GM12801 (cell line): ENCODE measurements around the gene PTPRN2.

Source experiments
- TF ChIP-seq, protein P1 (sequence below): IDR thresholded peaks from one replicate; pipeline ENCODE4 v1.5.1; 2011; ENCODE audit warnings: control low read depth; ENCODE audit not compliant: insufficient read length; ENCODE audit errors: extremely low read depth

The PTPRN2 gene

DNA sequence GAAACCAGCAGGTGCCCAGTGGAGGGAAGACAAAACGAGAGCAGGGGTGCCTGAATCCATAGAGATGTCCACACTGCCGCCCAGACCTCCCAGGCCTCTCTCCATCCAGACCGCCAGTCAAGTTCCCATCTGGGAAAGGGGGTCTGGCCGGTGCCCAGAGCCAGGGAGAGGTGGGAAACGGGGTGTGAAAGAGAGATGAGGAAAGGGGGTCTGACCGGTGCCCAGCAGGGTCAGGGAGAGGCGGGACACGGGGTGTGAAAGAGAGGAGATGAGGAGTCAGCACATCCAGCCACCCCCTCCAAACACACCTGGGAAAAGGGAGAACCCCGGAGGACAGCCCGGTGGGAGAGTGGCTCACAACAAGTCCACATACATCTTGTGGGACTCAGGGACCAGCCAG is 185.8 kb downstream of the PTPRN2 start:
- TF ChIP-seq, protein P1, sequence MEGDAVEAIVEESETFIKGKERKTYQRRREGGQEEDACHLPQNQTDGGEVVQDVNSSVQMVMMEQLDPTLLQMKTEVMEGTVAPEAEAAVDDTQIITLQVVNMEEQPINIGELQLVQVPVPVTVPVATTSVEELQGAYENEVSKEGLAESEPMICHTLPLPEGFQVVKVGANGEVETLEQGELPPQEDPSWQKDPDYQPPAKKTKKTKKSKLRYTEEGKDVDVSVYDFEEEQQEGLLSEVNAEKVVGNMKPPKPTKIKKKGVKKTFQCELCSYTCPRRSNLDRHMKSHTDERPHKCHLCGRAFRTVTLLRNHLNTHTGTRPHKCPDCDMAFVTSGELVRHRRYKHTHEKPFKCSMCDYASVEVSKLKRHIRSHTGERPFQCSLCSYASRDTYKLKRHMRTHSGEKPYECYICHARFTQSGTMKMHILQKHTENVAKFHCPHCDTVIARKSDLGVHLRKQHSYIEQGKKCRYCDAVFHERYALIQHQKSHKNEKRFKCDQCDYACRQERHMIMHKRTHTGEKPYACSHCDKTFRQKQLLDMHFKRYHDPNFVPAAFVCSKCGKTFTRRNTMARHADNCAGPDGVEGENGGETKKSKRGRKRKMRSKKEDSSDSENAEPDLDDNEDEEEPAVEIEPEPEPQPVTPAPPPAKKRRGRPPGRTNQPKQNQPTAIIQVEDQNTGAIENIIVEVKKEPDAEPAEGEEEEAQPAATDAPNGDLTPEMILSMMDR: no peak

DNA sequence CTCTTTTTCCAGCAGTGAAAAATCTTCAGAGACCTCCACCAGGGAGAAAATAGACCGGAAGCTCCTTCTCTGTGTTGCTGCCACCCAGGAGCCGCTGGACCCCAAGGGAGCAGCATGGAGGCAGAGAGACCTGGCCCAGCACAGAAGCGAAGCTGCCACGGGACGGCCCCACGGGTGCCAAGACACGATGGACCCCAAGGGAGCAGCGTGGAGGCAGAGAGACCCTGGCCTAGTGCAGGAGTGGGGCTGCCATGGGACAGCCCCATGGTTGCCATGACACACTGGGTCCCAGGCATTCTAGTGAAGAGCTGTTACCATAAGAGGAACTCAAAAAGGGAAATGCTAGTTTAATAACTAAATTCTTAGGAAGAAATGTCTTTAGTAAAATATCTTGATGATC is 186.3 kb downstream of the PTPRN2 start:
- TF ChIP-seq, protein P1: no peak

DNA sequence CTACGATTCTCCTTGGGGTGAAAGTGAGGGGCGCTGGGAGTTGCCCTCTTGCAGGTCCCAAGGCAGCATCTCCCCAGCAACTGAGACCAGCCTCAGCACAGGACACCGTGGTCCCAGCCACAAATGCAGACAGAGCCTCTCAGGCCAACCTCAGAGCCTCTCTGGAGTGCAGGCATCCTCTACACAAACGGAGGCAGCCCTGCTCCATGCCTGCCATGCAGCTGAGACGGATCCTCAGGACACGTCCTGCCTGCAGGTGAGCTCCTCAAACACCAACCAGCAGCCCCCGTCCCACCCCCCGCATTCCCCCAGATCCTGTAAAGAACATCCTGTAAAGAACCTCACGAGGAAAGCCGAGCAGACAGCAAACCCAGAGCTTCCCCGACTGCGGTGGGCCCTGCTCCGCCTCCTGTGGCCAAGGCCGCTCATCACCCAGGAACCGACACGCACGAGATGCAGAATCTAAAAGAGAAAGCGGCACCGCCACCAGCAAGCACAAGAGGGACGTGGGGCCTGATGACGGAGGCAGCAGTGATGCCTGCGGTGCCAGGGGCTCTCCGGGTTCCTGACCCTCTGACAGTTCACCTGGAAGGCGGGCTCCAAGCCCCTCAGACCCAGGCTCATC is 186.9 kb downstream of the PTPRN2 start:
- TF ChIP-seq, protein P1: no peak

DNA sequence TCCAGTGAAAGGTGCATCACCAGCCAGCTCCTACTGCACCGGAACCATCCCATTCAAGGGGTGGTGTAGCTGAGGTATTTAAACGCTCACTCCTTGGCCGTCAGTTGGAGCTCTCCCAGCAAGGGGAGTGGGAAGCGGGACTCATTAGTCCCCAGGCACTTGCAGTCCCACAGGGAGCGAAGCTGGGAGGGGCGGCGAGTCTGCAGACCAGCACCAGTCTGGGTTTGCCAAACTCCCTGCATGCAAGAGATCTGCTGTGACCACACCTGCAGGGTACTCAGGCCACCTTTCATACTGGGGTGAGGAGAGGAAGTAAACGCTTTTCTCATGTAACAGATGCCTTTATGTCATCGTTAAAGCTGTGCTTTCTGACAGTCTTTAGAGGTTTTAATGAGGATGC is 187.9 kb downstream of the PTPRN2 start:
- TF ChIP-seq, protein P1: no peak

DNA sequence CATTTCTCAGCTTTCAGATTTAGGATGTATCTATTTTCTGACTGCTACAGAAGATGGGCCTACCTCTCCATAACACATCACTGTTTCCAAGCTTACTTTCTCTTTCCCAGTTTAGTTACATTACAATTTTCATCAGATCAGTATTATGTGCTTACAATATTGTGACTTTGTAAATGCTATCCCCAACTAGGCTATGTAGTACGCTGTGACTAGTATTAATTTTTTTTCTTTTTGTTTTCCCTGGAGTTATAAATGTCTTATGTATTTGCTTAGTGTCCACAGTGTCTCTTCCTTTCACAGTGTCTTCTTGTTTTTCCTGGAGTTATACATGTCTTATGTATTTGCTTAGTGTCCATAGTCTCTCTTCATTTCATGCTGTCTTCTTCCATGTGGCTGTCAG is 188.9 kb downstream of the PTPRN2 start:
- TF ChIP-seq, protein P1: no peak

DNA sequence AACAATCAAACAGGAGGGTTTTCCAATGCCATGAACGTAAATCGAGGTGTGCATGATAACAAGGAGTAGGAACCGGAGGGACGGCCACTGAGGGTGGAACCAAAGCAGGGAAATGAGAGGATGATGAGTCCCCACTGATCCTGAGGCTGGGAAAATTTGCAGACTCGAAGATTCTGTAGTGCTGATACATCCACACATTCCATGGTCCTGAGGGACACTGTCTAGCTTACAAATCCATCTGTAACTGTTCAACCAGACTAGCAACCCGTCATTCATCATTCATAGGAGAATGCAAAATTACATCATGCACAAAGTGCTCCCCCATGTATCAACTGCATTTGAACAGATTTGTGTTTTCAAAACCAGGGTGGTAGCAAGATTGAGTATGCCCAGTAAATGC is 189.7 kb downstream of the PTPRN2 start:
- TF ChIP-seq, protein P1: no peak

DNA sequence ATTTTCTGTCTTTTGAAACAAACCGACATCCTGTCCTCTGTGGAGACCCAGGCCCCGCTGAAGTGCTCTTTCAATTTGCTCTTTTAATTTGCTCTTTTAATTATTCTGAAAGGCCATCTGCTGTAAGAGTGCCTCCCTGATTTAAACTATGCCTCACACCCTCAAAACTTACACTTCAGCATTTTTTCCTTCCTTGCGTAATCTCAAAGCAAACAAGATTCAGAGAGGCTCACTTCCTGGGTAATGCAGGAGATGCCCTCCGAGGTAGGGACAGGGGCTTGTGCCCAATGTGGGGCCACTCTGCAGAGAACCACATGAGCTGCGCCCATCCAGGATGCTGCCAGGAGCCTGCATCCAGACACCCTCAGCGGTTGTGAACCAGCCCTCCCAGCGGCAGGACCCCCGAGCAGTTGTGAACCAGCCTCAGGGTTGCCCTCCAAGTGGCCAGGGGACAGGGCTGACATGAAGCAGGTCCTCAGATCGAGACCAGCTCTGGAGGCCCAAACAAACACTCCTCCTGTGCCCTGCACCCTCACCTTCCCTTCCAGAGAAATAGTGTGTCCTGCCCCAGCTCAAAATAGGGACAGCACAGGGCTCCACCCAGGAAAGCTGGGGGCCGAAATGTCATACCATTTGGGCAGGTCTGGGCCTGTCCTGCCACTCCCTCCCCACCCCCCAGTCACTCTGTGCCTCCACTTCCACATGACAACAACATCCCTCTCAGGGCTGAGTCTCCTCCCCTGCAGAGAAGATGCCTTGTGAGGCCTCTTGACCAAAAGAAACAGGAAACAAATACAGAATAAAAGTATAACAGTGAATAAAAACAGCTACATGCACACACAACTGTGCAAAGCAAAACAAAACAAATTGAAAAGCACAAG is 190.4 kb downstream of the PTPRN2 start:
- TF ChIP-seq, protein P1: no peak
